Fibroblast of the aortic adventitia (primary cell): Measurements from ENCODE around the gene RAPH1. TPM values are rescaled to one million over a fixed set of nuclear protein-coding genes. Genes with fewer than 3 reads are reported as not detected.
"Not testable (repeated sequence)": the region's sequence is repeated elsewhere in the genome, so short reads cannot be mapped to it uniquely, and the experiment has no call there.

Experiments
- DNase-seq: peaks from one replicate; pipeline ENCODE4 v3.0.0-alpha.2; 2010; ENCODE audit warnings: low read depth
- H3K4me3 ChIP-seq: 2 replicates; pipeline ENCODE4 v1.5.1; 2011; ENCODE audit warnings: low read depth, mild to moderate bottlenecking, control low read depth, low read length, moderate library complexity
- CTCF ChIP-seq: IDR thresholded peaks from 2 replicates; pipeline ENCODE4 v1.5.1; 2011; ENCODE audit warnings: mild to moderate bottlenecking, low read length, control low read depth, inconsistent platforms; ENCODE audit not compliant: insufficient read depth
- total RNA-seq: library from RNA; depleted of rRNA; stranded (reverse); fragments of >200 nt; gene quantifications from 2 replicates; pipeline ENCODE4 v1.2.3, GENCODE V29; 2012; ENCODE audit warnings: low replicate concordance

Gene RAPH1
- total RNA-seq, 1 donor: 18.8 TPM

DNA sequence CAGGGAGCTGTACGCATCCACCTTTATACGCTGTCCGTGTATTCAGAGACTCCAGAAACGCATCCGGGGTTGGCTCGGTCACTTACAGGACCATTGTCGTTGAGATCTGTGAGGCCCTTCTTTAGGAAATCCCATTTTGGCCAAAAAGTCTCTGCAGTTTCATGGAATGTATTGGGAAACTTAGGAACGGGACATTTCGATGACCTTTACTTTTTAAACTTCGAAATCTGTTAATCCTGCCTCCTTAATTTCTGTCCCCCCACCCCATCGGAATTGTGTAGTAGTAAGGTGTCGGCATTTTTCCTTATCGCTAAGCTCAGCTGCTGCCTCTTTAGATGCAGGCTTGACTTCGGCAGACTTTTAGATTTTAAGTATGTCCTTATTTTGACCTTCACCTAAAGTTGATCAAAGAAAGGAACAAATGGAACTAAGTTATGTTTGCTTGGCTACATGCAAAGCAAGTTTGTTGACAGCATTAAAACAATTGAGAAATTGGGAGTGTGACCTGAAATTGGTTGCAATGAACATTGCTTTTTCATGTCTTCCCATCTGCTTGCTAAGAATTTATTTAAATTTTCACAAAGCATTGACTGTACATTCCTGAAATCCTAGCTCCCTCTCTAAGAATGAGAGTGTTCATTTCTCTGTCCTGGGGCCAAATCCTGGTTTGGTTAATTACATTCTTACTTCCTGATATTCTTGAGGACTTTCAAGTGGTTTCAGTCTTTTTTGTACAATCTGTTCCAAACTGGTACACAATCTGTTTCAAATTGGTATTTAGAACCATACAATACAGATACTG is 884 bp upstream of the RAPH1 start:
- TF ChIP-seq CTCF: no peak

GRCh38 chr2:203534621-203535077 is 452 bp downstream of the RAPH1 start:
- H3K4me3 ChIP-seq: peak overlapping the region; percentile 67
- DNase-seq: no peak
- no peak for TF ChIP-seq CTCF

More for the DNA sequence above, 884 bp upstream of the RAPH1 start:
- DNase-seq: peak; percentile 27
- H3K4me3 ChIP-seq: peak overlapping the region; percentile 67

GRCh38 chr2:203533676-203534591 is 1.2 kb downstream of the RAPH1 start:
- peak overlapping the region; percentile 67 for H3K4me3 ChIP-seq
- DNase-seq: peak; percentile 89

GRCh38 chr2:203532957-203533658 is 2.0 kb downstream of the RAPH1 start:
- peak; percentile 69 for DNase-seq
- no peak for TF ChIP-seq CTCF
- peak overlapping the region; percentile 67 for H3K4me3 ChIP-seq

More at GRCh38 chr2:203533676-203534591, 1.2 kb downstream of the RAPH1 start:
- no peak for TF ChIP-seq CTCF

GRCh38 chr2:203527719-203528118 is 7.4 kb downstream of the RAPH1 start:
- H3K4me3 ChIP-seq: no peak overlapping the region
- TF ChIP-seq CTCF: no peak
- DNase-seq: no peak

DNA sequence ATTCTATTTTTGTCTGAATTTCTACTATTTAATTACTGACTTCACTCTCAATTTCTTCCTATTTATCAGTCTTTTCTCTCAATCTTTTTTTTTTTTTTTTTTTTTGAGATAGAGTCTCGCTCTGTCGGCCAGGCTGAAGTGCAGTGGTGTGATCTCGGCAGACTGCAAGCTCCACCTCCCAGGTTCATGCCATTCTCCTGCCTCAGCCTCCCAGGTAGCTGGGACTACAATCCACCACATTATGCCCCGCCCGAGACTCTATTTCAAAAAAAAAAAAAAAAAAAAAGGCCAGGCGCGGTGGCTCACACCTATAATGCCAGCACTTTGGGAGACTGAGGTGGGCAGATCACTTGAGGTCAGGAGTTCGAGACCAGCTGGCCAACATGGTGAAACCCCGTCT is 21.8 kb downstream of the RAPH1 start:
- not testable (repeated sequence) for H3K4me3 ChIP-seq, DNase-seq
